A673 (cell line): ENCODE results near the gene KATNBL1.

Source experiments
- EZH2 ChIP-seq: fragments of 200-600 bp; sonication (generic); IDR thresholded peaks from 2 replicates; pipeline ENCODE4 v1.6.1; 2017; ENCODE audit warnings: borderline replicate concordance, low read depth, mild to moderate bottlenecking, mixed read lengths, antibody characterized with exemption, low read length; ENCODE audit not compliant: poor library complexity, severe bottlenecking
- TF ChIP-seq, protein P1 (sequence below): fragments of 300-800, 200-600 bp; sonication (generic); conservative IDR thresholded peaks from 2 replicates; pipeline ENCODE4 v1.5.1; 2017; ENCODE audit warnings: low read depth, mild to moderate bottlenecking, antibody characterized with exemption, low read length, moderate library complexity, mixed read lengths

DNA sequence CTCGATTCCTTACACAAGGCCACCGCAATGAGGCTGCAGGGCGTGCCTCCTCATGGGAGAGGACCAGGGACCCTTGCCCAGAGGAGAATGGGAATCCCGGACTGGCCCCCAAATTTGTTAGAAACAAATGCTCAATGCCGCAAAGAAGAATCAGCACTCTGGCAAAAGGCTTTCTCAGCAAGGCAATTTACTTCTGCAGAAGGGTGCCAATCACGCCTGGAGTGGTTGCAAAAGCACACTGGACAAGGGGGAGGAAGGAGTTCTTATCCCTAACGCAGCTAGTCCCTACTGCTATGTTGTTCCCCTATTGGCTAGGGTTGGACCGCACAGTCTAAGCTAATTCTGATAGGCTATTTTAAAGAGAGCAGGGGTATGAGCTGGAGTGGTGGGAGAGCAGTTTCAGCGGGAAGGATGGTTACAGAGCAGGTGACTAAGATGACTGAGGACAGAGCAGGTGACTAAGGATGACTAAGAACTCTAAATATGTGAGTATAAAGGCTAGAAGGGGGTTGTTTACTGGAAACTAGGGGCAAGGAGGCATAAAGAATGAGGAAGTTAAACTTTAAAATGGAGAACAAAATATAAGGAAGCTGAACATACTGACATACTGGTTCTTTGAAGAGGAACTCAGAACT, 48.5 kb downstream of the KATNBL1 start:
- TF ChIP-seq, protein P1, sequence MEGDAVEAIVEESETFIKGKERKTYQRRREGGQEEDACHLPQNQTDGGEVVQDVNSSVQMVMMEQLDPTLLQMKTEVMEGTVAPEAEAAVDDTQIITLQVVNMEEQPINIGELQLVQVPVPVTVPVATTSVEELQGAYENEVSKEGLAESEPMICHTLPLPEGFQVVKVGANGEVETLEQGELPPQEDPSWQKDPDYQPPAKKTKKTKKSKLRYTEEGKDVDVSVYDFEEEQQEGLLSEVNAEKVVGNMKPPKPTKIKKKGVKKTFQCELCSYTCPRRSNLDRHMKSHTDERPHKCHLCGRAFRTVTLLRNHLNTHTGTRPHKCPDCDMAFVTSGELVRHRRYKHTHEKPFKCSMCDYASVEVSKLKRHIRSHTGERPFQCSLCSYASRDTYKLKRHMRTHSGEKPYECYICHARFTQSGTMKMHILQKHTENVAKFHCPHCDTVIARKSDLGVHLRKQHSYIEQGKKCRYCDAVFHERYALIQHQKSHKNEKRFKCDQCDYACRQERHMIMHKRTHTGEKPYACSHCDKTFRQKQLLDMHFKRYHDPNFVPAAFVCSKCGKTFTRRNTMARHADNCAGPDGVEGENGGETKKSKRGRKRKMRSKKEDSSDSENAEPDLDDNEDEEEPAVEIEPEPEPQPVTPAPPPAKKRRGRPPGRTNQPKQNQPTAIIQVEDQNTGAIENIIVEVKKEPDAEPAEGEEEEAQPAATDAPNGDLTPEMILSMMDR = no peak
- TF ChIP-seq EZH2 = no peak
